Sigmoid colon (tissue), 7 donors: ENCODE data around the gene GOLGA6L7. TPM values are rescaled to one million over a fixed set of nuclear protein-coding genes. Genes with fewer than 3 reads are reported as not detected.
"Not testable (repeated sequence)": the region's sequence is repeated elsewhere in the genome, so short reads cannot be mapped to it uniquely, and the experiment has no call there.

ENCODE experiments used
- DNase-seq: peaks from one replicate; pipeline ENCODE4 v3.0.0-alpha.2; 2019
- H3K27ac ChIP-seq, 4 donors: fragments of 200-600 bp; sonication (generic); one replicate each; pipeline ENCODE4 v1.5.1; 2016 to 2019; ENCODE audit warnings: mild to moderate bottlenecking in 1 of 4
- H3K27me3 ChIP-seq, 3 donors: fragments of 200-600 bp; sonication (generic); one replicate each; pipeline ENCODE4 v1.5.1; 2019; ENCODE audit warnings: mild to moderate bottlenecking in 1 of 3
- H3K36me3 ChIP-seq, 4 donors: fragments of 200-600 bp; sonication (generic); one replicate each; pipeline ENCODE4 v1.5.1; 2016 to 2019
- H3K4me1 ChIP-seq, 4 donors: fragments of 200-600 bp; sonication (generic); one replicate each; pipeline ENCODE4 v1.5.1; 2017 to 2019
- H3K4me3 ChIP-seq, 4 donors: fragments of 200-600 bp; sonication (generic); one replicate each; pipeline ENCODE4 v1.5.1; 2017 to 2019; ENCODE audit warnings: mild to moderate bottlenecking in 2 of 4, moderate library complexity in 1 of 4
- H3K9me3 ChIP-seq, 4 donors: fragments of 200-600 bp in 3 of 4; sonication (generic) in 3 of 4; one replicate each; pipeline versions ENCODE4 v1.5.1 to v1.6.1; 2013 to 2019
- WGBS, 2 donors: extraction: QIAGEN DNeasy Blood & Tissue Kit; methylation state at CpG; one replicate each; pipeline ENCODE4 v1.1.7; 2013; 5-methylcytosine and 5-hydroxymethylcytosine counted together
- intact Hi-C: fragments of 100-400 bp; cut with DNase I; formaldehyde crosslinking; loops from one replicate; pipeline ENCODE4 v1.15.1; 2023
- polyA plus RNA-seq, 3 donors: library from polyadenylated mRNA; stranded (reverse); fragments of 200-250 nt; gene quantifications; one replicate each; pipeline ENCODE4 v1.2.3, GENCODE V29; 2013
- total RNA-seq, 4 donors: library from RNA; depleted of rRNA; stranded (reverse); fragments of >200 nt; gene quantifications; one replicate each; pipeline ENCODE4 v1.1.0, GENCODE V29; 2016
- donor health status: healthy with polysubstance abuse.
- donor health status: Bipolar disorder and iron deficiency.
- donor health status: healthy.

Gene GOLGA6L7
- total and polyA plus RNA-seq, 7 donors, result 0.60 TPM; not detected in 6

DNA sequence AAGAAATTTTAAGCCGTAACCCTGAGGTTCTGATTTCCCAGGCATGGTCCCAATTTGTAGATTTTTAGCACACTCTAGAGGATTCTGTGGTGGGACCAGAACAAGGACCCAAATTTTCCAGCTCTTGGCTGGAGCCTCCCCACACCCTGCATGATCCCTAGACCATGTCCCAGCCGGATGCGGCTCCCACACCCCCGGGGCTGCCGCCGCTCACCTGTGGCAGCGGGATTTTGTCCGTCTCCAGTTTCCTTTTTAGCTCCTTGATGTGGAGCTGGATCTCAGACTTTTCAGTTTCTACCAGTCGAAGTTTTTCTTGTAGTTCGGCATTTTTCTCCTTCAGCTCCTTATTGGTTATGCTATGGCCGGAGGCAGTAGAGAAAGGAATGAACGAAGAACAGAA is 4.9 kb downstream of the GOLGA6L7 start:
- 94 to 95% methylated on average over 12 of the region's 12 CpGs for WGBS, 2 donors
- H3K36me3 ChIP-seq, H3K4me1 ChIP-seq, H3K27ac ChIP-seq, H3K9me3 ChIP-seq, intact Hi-C loops, H3K4me3 ChIP-seq, DNase-seq, H3K27me3 ChIP-seq: not testable (repeated sequence)

DNA sequence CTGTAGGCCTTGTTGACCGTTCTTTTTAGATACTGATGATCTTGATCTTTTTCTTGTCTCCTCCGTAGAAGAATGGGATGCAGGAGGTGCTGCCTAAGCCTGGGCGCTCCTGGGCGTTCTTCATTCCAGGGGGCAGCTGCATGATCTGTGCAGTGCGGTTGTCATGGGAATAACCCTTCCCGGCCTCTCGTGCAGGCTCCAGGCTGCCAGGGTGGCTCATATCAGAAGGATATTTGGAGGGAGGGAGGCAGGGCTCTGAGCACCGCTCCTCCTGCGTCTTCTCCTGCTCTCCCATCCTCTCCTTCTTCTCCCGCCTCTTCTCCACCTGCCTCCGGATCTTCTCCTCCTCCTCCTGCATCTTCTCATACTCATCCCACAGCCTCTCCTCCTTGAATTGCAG is 6.2 kb downstream of the GOLGA6L7 start:
- H3K4me1 ChIP-seq, H3K27me3 ChIP-seq, H3K36me3 ChIP-seq, intact Hi-C loops, H3K9me3 ChIP-seq, DNase-seq, H3K4me3 ChIP-seq, H3K27ac ChIP-seq: not testable (repeated sequence)
- 83 to 88% methylated on average over 11 of the region's 11 CpGs for WGBS, 2 donors

DNA sequence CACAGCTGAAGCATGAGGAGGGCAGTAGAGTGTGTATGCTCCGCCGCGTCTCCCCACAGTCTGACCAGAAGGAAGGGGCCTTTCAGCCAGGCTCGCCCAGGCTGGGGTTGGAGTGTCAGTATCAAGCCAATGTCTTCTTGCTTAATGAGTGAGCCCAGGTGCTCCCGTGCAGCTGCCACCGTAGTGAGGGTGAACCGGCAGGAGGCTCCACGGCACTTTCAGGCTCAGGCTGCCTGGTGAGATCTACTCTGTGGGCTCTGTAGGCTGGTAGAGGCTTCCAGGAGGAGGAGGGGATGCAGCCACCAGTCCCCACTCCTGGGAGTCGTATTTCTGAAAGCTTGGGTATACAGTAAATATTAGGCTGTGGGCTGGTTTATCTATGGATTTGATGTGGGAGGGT is 8.2 kb downstream of the GOLGA6L7 start:
- H3K27ac ChIP-seq, H3K9me3 ChIP-seq, DNase-seq, H3K4me3 ChIP-seq, H3K4me1 ChIP-seq, H3K36me3 ChIP-seq, intact Hi-C loops, H3K27me3 ChIP-seq: not testable (repeated sequence)
- 80 to 88% methylated on average over 8 of the region's 9 CpGs for WGBS, 2 donors

DNA sequence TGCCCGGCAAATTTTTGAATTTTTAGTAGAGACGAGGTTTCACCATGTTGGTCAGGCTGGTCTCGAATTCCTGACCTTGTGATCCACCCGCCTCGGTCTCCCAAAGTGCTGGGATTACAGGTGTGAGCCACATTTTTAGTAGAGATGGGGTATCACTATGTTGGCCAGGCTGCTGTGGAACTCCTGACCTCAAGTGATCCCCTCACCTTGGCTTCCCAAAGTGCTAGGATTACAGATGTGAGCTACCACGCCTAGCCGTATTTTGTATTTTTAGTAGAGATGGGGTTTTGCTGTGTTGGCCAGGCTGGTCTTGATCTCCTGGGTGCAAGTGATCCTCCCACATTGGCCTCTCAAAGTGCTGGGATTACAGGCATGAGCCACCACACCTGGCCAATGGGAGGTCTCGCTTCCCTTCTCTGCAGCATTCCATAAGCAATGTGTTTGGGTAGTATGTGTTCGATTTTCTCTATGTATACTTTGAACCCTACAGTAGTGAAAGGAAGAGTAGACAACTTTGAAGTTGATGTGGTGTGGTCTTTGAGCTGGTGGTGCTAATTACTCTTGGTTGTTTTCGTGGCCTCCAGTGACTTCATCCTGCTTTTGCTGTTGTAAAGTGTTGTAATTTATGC is 13.4 kb downstream of the GOLGA6L7 start:
- H3K27me3 ChIP-seq, DNase-seq, H3K36me3 ChIP-seq, H3K4me3 ChIP-seq, H3K9me3 ChIP-seq, H3K4me1 ChIP-seq, H3K27ac ChIP-seq, intact Hi-C loops: not testable (repeated sequence)
- 80 to 84% methylated on average over 10 of the region's 10 CpGs for WGBS, 2 donors

DNA sequence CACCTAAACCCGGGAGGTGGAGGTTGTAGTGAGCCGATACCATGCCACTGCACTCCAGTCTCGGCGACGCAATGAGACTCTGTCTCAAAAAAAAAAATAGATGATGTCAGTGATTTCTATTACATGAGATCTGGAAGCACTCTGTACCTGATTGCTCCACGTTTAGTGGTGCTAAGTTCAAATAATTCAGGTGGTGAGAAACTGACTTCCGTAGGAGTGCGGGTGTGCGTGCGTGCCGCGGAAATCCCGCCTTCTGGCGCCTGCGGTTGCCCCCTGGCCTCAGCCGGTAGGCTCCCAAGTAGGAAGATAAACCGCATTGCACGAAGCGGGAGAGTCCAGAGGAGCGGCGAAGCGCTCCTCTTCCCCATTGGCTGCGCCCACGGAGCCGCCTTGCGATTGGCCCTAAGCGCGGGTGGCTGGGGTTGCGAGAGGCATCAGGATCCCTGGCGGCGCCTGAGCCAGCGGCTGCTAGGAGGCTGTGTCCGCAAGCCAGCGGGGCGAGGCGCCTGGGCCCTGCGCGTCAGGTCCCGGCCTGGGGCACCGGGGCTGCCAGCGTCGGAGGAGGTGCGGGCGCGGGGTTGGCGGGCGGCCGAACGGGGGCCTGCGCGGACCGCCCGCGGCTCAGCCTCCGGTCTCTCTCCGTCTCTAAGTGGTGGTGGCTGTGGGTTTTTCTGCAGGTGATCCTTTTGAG is 16.4 kb downstream of the GOLGA6L7 start:
- H3K9me3 ChIP-seq, intact Hi-C loops, H3K27me3 ChIP-seq, H3K4me1 ChIP-seq, H3K36me3 ChIP-seq: not testable (repeated sequence)
- DNase-seq, result peak; percentile 79
- WGBS, 2 donors, result 5 to 37% methylated on average over 56 of the region's 56 CpGs
- peak overlapping the region; percentile 42 to 65 (median 56) for H3K27ac ChIP-seq
- peak overlapping the region in 3 of 4 donors; percentile 39 to 51 (median 48) for H3K4me3 ChIP-seq

DNA sequence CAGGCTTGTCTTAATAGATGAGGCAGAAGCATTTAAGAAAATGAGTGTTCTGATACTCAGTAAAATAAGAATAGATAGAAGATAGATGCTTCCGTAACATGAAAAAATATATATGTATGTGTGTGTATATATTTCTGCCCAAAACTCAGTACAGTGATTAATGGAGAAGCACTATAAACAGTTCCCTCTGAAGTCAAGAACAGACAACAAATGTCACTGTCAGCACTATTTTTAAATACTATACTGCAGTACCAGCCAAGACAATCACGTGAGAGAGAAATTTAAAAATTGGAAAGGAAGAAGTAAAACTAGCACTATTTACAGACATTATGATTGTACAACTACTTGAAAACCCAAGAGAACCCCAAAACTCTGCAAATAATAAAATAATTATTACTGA is 27.0 kb downstream of the GOLGA6L7 start:
- H3K27ac ChIP-seq, H3K27me3 ChIP-seq, DNase-seq, H3K4me1 ChIP-seq, H3K36me3 ChIP-seq, H3K4me3 ChIP-seq, intact Hi-C loops, H3K9me3 ChIP-seq: not testable (repeated sequence)
- WGBS, 2 donors, result 83 to 91% methylated on average over 2 of the region's 2 CpGs

DNA sequence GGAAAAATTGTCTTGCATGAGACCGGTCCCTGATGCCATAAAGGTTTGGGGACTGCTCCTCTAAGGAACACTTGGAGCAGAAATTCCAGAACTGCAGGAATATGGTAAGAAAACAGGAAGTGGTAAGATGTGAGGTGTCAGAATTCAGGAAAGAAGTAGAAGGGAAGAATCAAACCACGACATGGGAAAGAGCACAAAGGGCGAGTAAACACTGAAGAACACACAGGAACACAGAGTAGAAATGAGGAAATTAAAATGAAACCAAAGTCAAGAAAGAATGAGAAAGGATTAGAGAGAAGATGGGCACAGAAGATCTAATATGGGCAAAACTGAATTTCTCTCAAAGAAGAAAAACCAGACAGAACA is 28.5 kb downstream of the GOLGA6L7 start:
- intact Hi-C loops, H3K36me3 ChIP-seq, H3K27ac ChIP-seq, H3K27me3 ChIP-seq, H3K9me3 ChIP-seq, H3K4me1 ChIP-seq, H3K4me3 ChIP-seq, DNase-seq: not testable (repeated sequence)
- 80% methylated on average over 1 of the region's 3 CpGs; no CpG with 5 or more reads in 1 of the 2 donors for WGBS, 2 donors

DNA sequence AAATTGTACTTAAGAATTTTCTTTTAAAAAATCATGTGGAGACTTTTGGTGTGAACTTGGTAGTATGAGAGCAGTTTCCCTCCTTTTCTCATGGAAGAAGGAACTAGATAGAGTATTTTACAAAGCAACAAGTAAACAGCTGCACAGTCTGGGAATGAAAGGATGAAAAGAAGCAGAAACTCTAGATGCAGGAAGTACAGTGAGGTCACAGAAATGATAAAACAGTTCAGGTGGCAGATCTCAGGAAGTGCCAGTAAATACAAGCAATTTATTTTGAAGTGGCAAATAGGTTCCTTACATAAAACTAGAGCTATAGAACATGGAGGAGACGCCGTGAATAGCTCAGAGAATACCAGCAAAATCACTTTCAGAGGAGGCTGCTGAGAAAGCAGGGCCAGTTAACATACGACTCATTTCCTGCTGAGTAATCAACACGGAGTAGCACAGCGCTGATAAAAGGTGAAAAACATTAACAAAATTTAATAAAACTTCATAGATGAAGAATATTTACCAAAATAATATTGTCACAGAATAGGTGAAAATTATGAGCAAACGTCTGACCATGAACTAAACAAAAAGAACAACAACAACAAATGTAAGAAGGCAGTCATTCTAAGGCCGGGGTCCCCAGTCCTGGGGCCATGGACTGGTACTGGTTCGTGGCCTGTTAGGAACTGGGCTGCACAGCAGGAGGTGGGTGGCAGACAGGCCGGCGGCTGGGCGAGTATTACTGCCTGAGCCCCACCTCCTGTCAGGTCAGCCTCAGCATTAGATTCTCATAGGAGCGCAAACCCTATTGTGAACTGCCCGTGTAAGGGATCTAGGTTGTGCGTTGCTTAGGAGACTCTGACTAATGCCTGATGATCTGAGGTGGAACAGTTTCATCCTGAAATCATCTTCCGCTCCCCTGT is 29.2 kb downstream of the GOLGA6L7 start:
- H3K27ac ChIP-seq, H3K4me1 ChIP-seq, H3K4me3 ChIP-seq, H3K36me3 ChIP-seq, DNase-seq, H3K9me3 ChIP-seq, intact Hi-C loops, H3K27me3 ChIP-seq: not testable (repeated sequence)
- 64 to 71% methylated on average over 10 of the region's 15 CpGs for WGBS, 2 donors

DNA sequence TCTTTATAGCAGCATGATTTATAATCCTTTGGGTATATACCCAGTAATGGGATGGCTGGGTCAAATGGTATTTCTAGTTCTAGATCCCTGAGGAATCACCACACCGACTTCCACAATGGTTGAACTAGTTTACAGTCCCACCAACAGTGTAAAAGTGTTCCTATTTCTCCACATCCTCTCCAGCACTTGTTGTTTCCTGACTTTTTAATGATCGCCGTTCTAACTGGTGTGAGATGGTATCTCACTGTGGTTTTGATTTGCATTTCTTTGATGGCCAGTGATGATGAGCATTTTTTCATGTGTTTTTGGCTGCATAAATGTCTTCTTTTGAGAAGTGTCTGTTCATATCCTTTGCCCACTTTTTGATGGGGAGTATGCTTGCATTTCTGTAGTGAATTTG is 30.3 kb downstream of the GOLGA6L7 start:
- H3K4me3 ChIP-seq, H3K27me3 ChIP-seq, intact Hi-C loops, H3K27ac ChIP-seq, H3K4me1 ChIP-seq, H3K36me3 ChIP-seq, H3K9me3 ChIP-seq, DNase-seq: not testable (repeated sequence)
- WGBS, 2 donors, result 67 to 92% methylated on average over 2 of the region's 3 CpGs

DNA sequence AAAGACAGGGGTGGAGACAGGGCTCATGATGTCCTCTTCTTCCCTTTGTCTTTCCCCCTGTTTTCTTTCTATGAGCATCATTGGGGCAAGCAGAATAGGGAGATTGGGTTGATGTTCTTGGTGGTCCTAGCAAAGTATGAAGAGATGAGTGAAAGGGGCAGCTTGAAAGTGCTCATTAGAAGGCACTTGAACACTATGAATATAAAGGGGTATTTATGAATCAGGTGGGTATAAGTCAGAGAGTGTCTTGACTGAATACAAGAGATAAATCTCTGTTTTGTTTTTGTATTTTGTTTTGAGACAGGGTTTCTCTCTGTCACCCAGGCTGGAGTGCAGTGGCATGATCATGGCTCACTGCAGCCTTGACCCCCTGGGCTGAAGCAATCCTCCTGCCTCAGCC is 34.4 kb downstream of the GOLGA6L7 start:
- H3K4me3 ChIP-seq, H3K9me3 ChIP-seq, intact Hi-C loops, H3K4me1 ChIP-seq, H3K27ac ChIP-seq, H3K36me3 ChIP-seq, DNase-seq, H3K27me3 ChIP-seq: not testable (repeated sequence)

DNA sequence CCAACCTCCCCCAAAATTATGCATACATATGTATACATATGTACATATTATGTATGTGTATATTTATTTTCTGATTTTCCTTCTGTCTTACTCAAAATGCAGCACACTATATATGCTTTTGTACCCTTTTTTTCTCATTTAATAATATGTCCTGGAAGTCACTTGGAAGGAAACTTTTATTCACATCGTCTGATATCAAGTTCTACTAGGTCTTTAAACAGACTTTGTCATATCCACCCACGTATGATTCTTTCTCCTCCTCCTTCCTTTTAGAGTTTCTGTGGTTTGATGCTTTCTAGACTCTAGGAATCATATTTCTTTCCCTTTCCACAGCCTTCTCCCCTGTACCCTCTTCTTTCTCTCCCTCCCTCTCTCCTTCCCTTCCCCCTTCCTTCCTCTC is 35.1 kb downstream of the GOLGA6L7 start:
- H3K4me3 ChIP-seq, H3K27ac ChIP-seq, H3K9me3 ChIP-seq, H3K36me3 ChIP-seq, intact Hi-C loops, H3K27me3 ChIP-seq, DNase-seq, H3K4me1 ChIP-seq: not testable (repeated sequence)
- 17 to 45% methylated on average over 1 of the region's 2 CpGs for WGBS, 2 donors

DNA sequence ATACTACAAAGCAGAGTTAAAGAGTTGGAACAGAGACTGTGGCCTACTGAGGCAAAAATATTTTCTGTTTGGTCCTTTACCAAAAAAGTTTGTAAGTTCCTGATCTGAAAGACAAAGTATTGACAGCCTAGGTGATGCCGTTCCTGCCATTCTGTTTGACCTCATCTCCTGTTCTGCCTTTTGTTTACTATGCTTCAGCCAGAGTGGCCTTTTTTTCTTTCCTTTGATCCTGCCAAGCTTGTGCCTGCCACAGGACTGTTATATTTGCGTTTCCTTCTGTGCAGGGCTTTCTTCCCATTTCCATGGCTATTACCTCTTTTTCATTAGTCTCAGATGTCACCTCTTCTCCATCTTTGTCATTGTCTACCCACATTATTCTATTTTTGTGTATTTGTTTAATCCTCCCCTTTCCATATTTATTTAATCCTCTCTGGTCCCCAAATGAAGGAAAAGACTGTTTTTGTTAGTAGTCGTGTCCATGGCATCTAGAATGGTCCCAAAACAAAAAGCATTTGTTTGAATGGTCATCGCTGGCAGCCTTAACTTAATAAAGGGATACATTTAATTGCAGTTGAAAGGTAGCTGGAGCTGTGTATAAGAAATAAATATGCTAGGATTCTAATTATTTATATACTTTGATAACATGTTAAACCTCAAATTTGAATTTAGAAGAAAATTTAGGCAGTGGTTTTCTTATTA is 36.4 kb downstream of the GOLGA6L7 start:
- H3K4me3 ChIP-seq, intact Hi-C loops, H3K9me3 ChIP-seq, H3K27me3 ChIP-seq, DNase-seq, H3K36me3 ChIP-seq, H3K4me1 ChIP-seq, H3K27ac ChIP-seq: not testable (repeated sequence)
- WGBS, 2 donors, result 47 to 67% methylated on average over 4 of the region's 4 CpGs
